ENCODE data around the gene PRIM2. TPM values are rescaled to one million over a fixed set of nuclear protein-coding genes. Genes with fewer than 3 reads are reported as not detected.
A peak's percentile ranks its signal among the peaks of the same experiment; 100 is the strongest.

PRIM2 gene
- total and polyA plus RNA-seq, 2 experiments from 2014 or later, result 45.5 to 75.2 TPM

DNA sequence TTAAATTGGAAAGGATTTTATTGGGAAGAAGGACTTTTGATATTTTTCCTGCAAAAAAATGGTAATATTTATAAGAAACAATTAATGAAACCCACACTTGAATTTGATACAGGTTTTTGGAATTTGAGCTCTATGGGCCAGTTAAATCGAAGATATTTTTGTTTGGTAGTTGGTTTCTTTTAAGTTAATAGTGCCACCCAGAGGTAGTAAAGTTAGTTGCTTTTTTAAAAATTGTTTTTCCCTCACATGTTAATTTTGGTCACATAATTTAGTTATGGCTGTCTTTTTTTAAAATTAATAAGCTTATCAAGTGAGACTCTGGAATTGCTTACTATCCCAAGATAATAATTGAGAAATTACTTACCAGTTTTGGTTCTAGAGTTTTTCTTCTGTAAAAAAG is 7.1 kb downstream of the PRIM2 start (continued):
- TF ChIP-seq, protein P1, sequence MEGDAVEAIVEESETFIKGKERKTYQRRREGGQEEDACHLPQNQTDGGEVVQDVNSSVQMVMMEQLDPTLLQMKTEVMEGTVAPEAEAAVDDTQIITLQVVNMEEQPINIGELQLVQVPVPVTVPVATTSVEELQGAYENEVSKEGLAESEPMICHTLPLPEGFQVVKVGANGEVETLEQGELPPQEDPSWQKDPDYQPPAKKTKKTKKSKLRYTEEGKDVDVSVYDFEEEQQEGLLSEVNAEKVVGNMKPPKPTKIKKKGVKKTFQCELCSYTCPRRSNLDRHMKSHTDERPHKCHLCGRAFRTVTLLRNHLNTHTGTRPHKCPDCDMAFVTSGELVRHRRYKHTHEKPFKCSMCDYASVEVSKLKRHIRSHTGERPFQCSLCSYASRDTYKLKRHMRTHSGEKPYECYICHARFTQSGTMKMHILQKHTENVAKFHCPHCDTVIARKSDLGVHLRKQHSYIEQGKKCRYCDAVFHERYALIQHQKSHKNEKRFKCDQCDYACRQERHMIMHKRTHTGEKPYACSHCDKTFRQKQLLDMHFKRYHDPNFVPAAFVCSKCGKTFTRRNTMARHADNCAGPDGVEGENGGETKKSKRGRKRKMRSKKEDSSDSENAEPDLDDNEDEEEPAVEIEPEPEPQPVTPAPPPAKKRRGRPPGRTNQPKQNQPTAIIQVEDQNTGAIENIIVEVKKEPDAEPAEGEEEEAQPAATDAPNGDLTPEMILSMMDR (conservative IDR thresholded peaks at IDR 0.05; ENCODE audit: low read depth in 2 of 2), result peak in 1 of 2 experiments; percentile 68; a peak in 3 of 4 replicates
- TF ChIP-seq ZNF114 (CRISPR knock-in tag; IDR thresholded peaks at IDR 0.05) (no peak), EZH2 (IDR thresholded peaks at IDR 0.05; ENCODE audit: low read depth, unreplicated experiment) (no peak), POLR2AphosphoS5 (IDR thresholded peaks at IDR 0.05; ENCODE audit: low read depth) (no peak), JUNB (IDR thresholded peaks at IDR 0.05; ENCODE audit: unreplicated experiment) (no peak)

DNA sequence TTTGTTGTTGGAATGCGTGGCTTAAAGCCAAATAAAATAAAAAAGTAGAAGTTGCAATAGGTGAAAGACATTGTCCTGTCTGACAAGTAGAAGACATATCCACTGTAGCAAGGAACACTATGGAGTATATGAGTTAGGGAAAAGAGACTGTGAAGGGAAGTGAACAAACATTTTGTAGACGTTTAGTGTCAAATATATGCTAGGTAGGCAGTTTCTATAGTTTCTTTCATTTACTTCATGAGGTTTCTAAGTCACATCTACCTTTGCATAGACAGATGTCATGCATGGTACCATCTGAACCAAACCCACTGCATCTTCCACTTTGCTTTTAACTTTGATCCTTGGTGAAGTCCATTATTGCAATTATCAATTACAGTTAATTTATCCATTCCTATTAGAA is 9.9 kb downstream of the PRIM2 start:
- Histone ChIP-seq H2AFZ (no peak overlapping the region), H3K4me3 (no peak overlapping the region), H3K79me2 (replicated peaks; ENCODE audit: insufficient read depth) (peaks cover 61% of the 10 kb centered on the region), H3K4me1 (ENCODE audit: insufficient read depth) (no peaks in the 10 kb centered on the region), H3F3A (replicated peaks; ENCODE audit: low read depth) (no peaks in the 10 kb centered on the region), H3K36me3 (ENCODE audit: insufficient read depth) (peaks cover 55% of the 10 kb centered on the region), H3K27ac (ENCODE audit: low read depth) (no peak overlapping the region), H3K9me2 (ENCODE audit: insufficient read depth) (no peaks in the 10 kb centered on the region), H3K27me3 (ENCODE audit: insufficient read depth) (no peaks in the 10 kb centered on the region), H4K20me1 (replicated peaks; ENCODE audit: insufficient read depth) (0 out of 2 replicates have a peak, but pooled peaks cover 4% of the 10 kb centered on the region), H3K4me2 (no peak overlapping the region)
- peaks cover 97% of the 10 kb centered on the region for H3K36me3 Mint-ChIP-seq (ENCODE audit: low read depth)
- no peak overlapping the region for H3K27ac Mint-ChIP-seq
- H3K27me3 Mint-ChIP-seq (ENCODE audit: insufficient read depth, low read depth, poor library complexity), result no peaks in the 10 kb centered on the region
- no peak overlapping the region for H3K4me3 Mint-ChIP-seq
- ATAC-seq, result no peak
- H3K9me3 Mint-ChIP-seq, result peaks cover 53% of the 10 kb centered on the region
- H3K4me1 Mint-ChIP-seq, result no peaks in the 10 kb centered on the region
- no peak for DNase-seq (ENCODE audit: low spot score)
- TF ChIP-seq, protein P1 (conservative IDR thresholded peaks at IDR 0.05; ENCODE audit: low read depth in 2 of 2), result no peak
- no peak for TF ChIP-seq CREB1 (CRISPR knock-in tag; IDR thresholded peaks at IDR 0.05; ENCODE audit: low read depth)
- TF ChIP-seq, protein P2, sequence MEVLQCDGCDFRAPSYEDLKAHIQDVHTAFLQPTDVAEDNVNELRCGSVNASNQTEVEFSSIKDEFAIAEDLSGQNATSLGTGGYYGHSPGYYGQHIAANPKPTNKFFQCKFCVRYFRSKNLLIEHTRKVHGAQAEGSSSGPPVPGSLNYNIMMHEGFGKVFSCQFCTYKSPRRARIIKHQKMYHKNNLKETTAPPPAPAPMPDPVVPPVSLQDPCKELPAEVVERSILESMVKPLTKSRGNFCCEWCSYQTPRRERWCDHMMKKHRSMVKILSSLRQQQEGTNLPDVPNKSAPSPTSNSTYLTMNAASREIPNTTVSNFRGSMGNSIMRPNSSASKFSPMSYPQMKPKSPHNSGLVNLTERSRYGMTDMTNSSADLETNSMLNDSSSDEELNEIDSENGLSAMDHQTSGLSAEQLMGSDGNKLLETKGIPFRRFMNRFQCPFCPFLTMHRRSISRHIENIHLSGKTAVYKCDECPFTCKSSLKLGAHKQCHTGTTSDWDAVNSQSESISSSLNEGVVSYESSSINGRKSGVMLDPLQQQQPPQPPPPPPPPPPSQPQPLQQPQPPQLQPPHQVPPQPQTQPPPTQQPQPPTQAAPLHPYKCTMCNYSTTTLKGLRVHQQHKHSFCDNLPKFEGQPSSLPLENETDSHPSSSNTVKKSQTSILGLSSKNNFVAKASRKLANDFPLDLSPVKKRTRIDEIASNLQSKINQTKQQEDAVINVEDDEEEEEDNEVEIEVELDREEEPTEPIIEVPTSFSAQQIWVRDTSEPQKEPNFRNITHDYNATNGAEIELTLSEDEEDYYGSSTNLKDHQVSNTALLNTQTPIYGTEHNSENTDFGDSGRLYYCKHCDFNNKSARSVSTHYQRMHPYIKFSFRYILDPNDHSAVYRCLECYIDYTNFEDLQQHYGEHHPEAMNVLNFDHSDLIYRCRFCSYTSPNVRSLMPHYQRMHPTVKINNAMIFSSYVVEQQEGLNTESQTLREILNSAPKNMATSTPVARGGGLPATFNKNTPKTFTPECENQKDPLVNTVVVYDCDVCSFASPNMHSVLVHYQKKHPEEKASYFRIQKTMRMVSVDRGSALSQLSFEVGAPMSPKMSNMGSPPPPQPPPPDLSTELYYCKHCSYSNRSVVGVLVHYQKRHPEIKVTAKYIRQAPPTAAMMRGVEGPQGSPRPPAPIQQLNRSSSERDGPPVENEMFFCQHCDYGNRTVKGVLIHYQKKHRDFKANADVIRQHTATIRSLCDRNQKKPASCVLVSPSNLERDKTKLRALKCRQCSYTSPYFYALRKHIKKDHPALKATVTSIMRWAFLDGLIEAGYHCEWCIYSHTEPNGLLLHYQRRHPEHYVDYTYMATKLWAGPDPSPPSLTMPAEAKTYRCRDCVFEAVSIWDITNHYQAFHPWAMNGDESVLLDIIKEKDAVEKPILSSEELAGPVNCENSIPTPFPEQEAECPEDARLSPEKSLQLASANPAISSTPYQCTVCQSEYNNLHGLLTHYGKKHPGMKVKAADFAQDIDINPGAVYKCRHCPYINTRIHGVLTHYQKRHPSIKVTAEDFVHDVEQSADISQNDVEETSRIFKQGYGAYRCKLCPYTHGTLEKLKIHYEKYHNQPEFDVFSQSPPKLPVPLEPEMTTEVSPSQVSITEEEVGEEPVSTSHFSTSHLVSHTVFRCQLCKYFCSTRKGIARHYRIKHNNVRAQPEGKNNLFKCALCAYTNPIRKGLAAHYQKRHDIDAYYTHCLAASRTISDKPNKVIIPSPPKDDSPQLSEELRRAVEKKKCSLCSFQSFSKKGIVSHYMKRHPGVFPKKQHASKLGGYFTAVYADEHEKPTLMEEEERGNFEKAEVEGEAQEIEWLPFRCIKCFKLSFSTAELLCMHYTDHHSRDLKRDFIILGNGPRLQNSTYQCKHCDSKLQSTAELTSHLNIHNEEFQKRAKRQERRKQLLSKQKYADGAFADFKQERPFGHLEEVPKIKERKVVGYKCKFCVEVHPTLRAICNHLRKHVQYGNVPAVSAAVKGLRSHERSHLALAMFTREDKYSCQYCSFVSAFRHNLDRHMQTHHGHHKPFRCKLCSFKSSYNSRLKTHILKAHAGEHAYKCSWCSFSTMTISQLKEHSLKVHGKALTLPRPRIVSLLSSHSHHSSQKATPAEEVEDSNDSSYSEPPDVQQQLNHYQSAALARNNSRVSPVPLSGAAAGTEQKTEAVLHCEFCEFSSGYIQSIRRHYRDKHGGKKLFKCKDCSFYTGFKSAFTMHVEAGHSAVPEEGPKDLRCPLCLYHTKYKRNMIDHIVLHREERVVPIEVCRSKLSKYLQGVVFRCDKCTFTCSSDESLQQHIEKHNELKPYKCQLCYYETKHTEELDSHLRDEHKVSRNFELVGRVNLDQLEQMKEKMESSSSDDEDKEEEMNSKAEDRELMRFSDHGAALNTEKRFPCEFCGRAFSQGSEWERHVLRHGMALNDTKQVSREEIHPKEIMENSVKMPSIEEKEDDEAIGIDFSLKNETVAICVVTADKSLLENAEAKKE (CRISPR knock-in tag; IDR thresholded peaks at IDR 0.05), result no peak
- no peak for TF ChIP-seq ZNF331 (CRISPR knock-in tag; IDR thresholded peaks at IDR 0.05; ENCODE audit: low read depth)

Measured in GM23338 (cell line).